GM23338 (cell line): ENCODE results near the gene CELF4. TPM values are rescaled to one million over a fixed set of nuclear protein-coding genes. Genes with fewer than 3 reads are reported as not detected.

Experiments
- ATAC-seq: fragments of 200-7000 bp; cut with Tn5 transposase; 3 replicates; pipeline ENCODE4 v1.9.1; 2020
- DNase-seq: peaks from one replicate; pipeline ENCODE4 v3.0.0-alpha.2; 2015; ENCODE audit warnings: low spot score
- H2AFZ ChIP-seq: fragments of 200-600 bp; sonication (generic); 2 replicates; pipeline ENCODE4 v1.8.0; 2016; ENCODE audit warnings: antibody characterized with exemption, mild to moderate bottlenecking, moderate library complexity
- H3F3A ChIP-seq: fragments of 200-600 bp; sonication (generic); replicated peaks from 2 replicates; pipeline ENCODE4 v1.8.0; 2017; ENCODE audit warnings: antibody characterized with exemption, mixed run types, low read depth
- H3K27ac ChIP-seq: fragments of 200-600 bp; sonication (generic); 2 replicates; pipeline ENCODE4 v1.6.1; 2016; ENCODE audit warnings: low read depth
- H3K27me3 ChIP-seq: fragments of 200-600 bp; sonication (generic); 2 replicates; pipeline ENCODE4 v1.8.0; 2016; ENCODE audit warnings: mild to moderate bottlenecking, mixed run types, moderate library complexity; ENCODE audit not compliant: insufficient read depth
- H3K36me3 ChIP-seq: fragments of 200-600 bp; sonication (generic); 2 replicates; pipeline ENCODE4 v1.8.0; 2016; ENCODE audit warnings: mild to moderate bottlenecking; ENCODE audit not compliant: insufficient read depth
- H3K4me1 ChIP-seq: fragments of 200-600 bp; sonication (generic); 2 replicates; pipeline ENCODE4 v1.8.0; 2016; ENCODE audit warnings: mild to moderate bottlenecking, moderate library complexity; ENCODE audit not compliant: insufficient read depth
- H3K4me2 ChIP-seq: fragments of 200-600 bp; sonication (generic); 2 replicates; pipeline ENCODE4 v1.7.1; 2017; ENCODE audit warnings: mixed run types
- H3K4me3 ChIP-seq: fragments of 200-600 bp; sonication (generic); 2 replicates; pipeline ENCODE4 v1.6.1; 2016; ENCODE audit warnings: mixed run types
- H3K79me2 ChIP-seq: fragments of 200-600 bp; sonication (generic); replicated peaks from 2 replicates; pipeline ENCODE4 v1.8.0; 2017; ENCODE audit warnings: mild to moderate bottlenecking; ENCODE audit not compliant: insufficient read depth
- H3K9me2 ChIP-seq: fragments of 200-600 bp; sonication (generic); 2 replicates; pipeline ENCODE4 v1.8.0; 2017; ENCODE audit not compliant: insufficient read depth
- H4K20me1 ChIP-seq: fragments of 200-600 bp; sonication (generic); replicated peaks from 2 replicates; pipeline ENCODE4 v1.8.0; 2017; ENCODE audit warnings: mild to moderate bottlenecking; ENCODE audit not compliant: insufficient read depth
- H3K27ac Mint-ChIP-seq: 2 replicates; pipeline ENCODE4 v1.8.0; 2020; ENCODE audit warnings: inconsistent platforms, mild to moderate bottlenecking, moderate library complexity, mixed read lengths
- H3K27me3 Mint-ChIP-seq: 3 replicates; pipeline ENCODE4 v1.8.0; 2022; ENCODE audit warnings: low read depth, mild to moderate bottlenecking, moderate library complexity, mixed read lengths, inconsistent platforms; ENCODE audit not compliant: insufficient read depth, poor library complexity
- H3K36me3 Mint-ChIP-seq: 3 replicates; pipeline ENCODE4 v1.8.0; 2021; ENCODE audit warnings: low read depth, mild to moderate bottlenecking, inconsistent platforms, moderate library complexity, mixed read lengths
- H3K4me1 Mint-ChIP-seq: 3 replicates; pipeline ENCODE4 v1.8.0; 2020; ENCODE audit warnings: mild to moderate bottlenecking, inconsistent platforms, mixed read lengths
- H3K4me3 Mint-ChIP-seq: 3 replicates; pipeline ENCODE4 v1.8.0; 2021; ENCODE audit warnings: moderate library complexity, mild to moderate bottlenecking, inconsistent platforms, mixed read lengths
- H3K9me3 Mint-ChIP-seq: 3 replicates; pipeline ENCODE4 v1.8.0; 2020; ENCODE audit warnings: moderate library complexity, mild to moderate bottlenecking, inconsistent platforms, mixed read lengths
- CREB1 ChIP-seq: fragments of 250-450 bp; sonication (Bioruptor Pico); IDR thresholded peaks from 2 replicates; pipeline ENCODE4 v1.5.0; 2020; ENCODE audit warnings: low read depth, mild to moderate bottlenecking, moderate library complexity
- EZH2 ChIP-seq: fragments of 200-600 bp; sonication (generic); IDR thresholded peaks from one replicate; pipeline ENCODE4 v1.8.0; 2017; ENCODE audit warnings: antibody characterized with exemption, mild to moderate bottlenecking, low read depth; ENCODE audit not compliant: unreplicated experiment
- EZH2phosphoT487 ChIP-seq: fragments of 200-600 bp; sonication (generic); IDR thresholded peaks from one replicate; pipeline ENCODE4 v1.8.1; 2018; ENCODE audit warnings: antibody characterized with exemption; ENCODE audit not compliant: unreplicated experiment
- JUNB ChIP-seq: IDR thresholded peaks from one replicate; pipeline ENCODE4 v1.6.1; 2016; ENCODE audit warnings: antibody characterized with exemption; ENCODE audit not compliant: unreplicated experiment
- NANOG ChIP-seq: IDR thresholded peaks from 2 replicates; pipeline ENCODE4 v1.6.1; 2016; ENCODE audit warnings: antibody characterized with exemption, borderline replicate concordance
- POLR2AphosphoS5 ChIP-seq: IDR thresholded peaks from 2 replicates; pipeline ENCODE4 v1.6.1; 2016; ENCODE audit warnings: antibody characterized with exemption, low read depth
- REST ChIP-seq: IDR thresholded peaks from one replicate; pipeline ENCODE4 v1.6.1; 2018; ENCODE audit warnings: antibody characterized with exemption; ENCODE audit not compliant: unreplicated experiment
- STAT1 ChIP-seq: IDR thresholded peaks from one replicate; pipeline ENCODE4 v1.6.1; 2016; ENCODE audit warnings: antibody characterized with exemption; ENCODE audit not compliant: unreplicated experiment
- ZNF114 ChIP-seq: fragments of 250-450 bp; sonication (Bioruptor Pico); IDR thresholded peaks from 2 replicates; pipeline ENCODE4 v1.5.0; 2020; ENCODE audit warnings: mild to moderate bottlenecking, moderate library complexity
- ZNF331 ChIP-seq: fragments of 250-450 bp; sonication (Bioruptor Pico); IDR thresholded peaks from 2 replicates; pipeline ENCODE4 v1.5.0; 2020; ENCODE audit warnings: low read depth, mild to moderate bottlenecking, moderate library complexity
- ZNF462 ChIP-seq: fragments of 250-450 bp; sonication (Bioruptor Pico); IDR thresholded peaks from 2 replicates; pipeline ENCODE4 v1.5.0; 2020; ENCODE audit warnings: mild to moderate bottlenecking, moderate library complexity
- polyA plus RNA-seq: library from polyadenylated mRNA; unstranded; fragments of >200 nt; fragmentation: Nextera tagmentation; extraction: Ambion mirVana; gene quantifications from 2 replicates; pipeline ENCODE4 v1.2.1, GENCODE V29; 2016
- total RNA-seq: library from RNA; depleted of rRNA; stranded (reverse); fragments of >200 nt; shearing (Covaris generic); gene quantifications from 2 replicates; pipeline ENCODE4 v1.2.3, GENCODE V29; 2014
- TF ChIP-seq, protein P1 (sequence below): IDR thresholded peaks from 2 replicates; pipeline ENCODE4 v1.6.1; 2016; ENCODE audit warnings: antibody characterized with exemption
- TF ChIP-seq, protein P2 (sequence below), 2 experiments: fragments of 200-600 bp in 1 of 2; sonication (generic) in 1 of 2; conservative IDR thresholded peaks; 2 replicates each; pipeline versions ENCODE4 v1.5.1 to v1.6.1; 2016 to 2017; ENCODE audit warnings: antibody characterized with exemption in 2 of 2, low read depth in 2 of 2, mild to moderate bottlenecking in 2 of 2, moderate library complexity in 1 of 2

CELF4 gene
- total and polyA plus RNA-seq, 2 experiments from 2014 or later, result 2.6 to 6.7 TPM

- H3F3A ChIP-seq, result no peaks in the 10 kb centered on the region
- ATAC-seq, result no peak
- peaks cover 25% of the 10 kb centered on the region; the same call in 2 of the 3 replicates for H3K4me1 Mint-ChIP-seq
- H3K9me3 Mint-ChIP-seq, result peaks cover 15% of the 10 kb centered on the region
- no peak overlapping the region for H2AFZ ChIP-seq
- DNase-seq, result no peak
- H3K27me3 Mint-ChIP-seq, result peaks cover 25% of the 10 kb centered on the region
- peaks cover 3% of the 10 kb centered on the region; the same call in 1 of the 2 replicates for H3K36me3 ChIP-seq
- H3K27me3 ChIP-seq, result peaks cover 60% of the 10 kb centered on the region
- no peak overlapping the region for H3K27ac ChIP-seq
- no peaks in the 10 kb centered on the region; the same call in 1 of the 2 replicates for H4K20me1 ChIP-seq
- no peaks in the 10 kb centered on the region for H3K79me2 ChIP-seq
- H3K4me3 Mint-ChIP-seq, result no peak overlapping the region
- H3K4me1 ChIP-seq, result peaks cover 8% of the 10 kb centered on the region
- TF ChIP-seq NANOG (no peak), JUNB (no peak), EZH2 (no peak), EZH2phosphoT487 (no peak), ZNF462 (no peak), ZNF114 (CRISPR knock-in tag) (no peak), CREB1 (no peak), STAT1 (no peak), ZNF331 (CRISPR knock-in tag) (no peak), POLR2AphosphoS5 (no peak), REST (no peak)
- TF ChIP-seq, protein P1, sequence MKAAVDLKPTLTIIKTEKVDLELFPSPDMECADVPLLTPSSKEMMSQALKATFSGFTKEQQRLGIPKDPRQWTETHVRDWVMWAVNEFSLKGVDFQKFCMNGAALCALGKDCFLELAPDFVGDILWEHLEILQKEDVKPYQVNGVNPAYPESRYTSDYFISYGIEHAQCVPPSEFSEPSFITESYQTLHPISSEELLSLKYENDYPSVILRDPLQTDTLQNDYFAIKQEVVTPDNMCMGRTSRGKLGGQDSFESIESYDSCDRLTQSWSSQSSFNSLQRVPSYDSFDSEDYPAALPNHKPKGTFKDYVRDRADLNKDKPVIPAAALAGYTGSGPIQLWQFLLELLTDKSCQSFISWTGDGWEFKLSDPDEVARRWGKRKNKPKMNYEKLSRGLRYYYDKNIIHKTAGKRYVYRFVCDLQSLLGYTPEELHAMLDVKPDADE, result no peak
- TF ChIP-seq, protein P2, sequence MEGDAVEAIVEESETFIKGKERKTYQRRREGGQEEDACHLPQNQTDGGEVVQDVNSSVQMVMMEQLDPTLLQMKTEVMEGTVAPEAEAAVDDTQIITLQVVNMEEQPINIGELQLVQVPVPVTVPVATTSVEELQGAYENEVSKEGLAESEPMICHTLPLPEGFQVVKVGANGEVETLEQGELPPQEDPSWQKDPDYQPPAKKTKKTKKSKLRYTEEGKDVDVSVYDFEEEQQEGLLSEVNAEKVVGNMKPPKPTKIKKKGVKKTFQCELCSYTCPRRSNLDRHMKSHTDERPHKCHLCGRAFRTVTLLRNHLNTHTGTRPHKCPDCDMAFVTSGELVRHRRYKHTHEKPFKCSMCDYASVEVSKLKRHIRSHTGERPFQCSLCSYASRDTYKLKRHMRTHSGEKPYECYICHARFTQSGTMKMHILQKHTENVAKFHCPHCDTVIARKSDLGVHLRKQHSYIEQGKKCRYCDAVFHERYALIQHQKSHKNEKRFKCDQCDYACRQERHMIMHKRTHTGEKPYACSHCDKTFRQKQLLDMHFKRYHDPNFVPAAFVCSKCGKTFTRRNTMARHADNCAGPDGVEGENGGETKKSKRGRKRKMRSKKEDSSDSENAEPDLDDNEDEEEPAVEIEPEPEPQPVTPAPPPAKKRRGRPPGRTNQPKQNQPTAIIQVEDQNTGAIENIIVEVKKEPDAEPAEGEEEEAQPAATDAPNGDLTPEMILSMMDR (conservative IDR thresholded peaks at IDR 0.05; ENCODE audit: low read depth in 2 of 2), result no peak
- H3K9me2 ChIP-seq, result no peaks in the 10 kb centered on the region
- no peak overlapping the region for H3K4me3 ChIP-seq
- H3K27ac Mint-ChIP-seq, result no peak overlapping the region
- no peaks in the 10 kb centered on the region for H3K36me3 Mint-ChIP-seq
- no peak overlapping the region for H3K4me2 ChIP-seq
Measured at GRCh38 chr18:37222999-37223378, 342.6 kb downstream of the CELF4 start.
